Hypothalamus (tissue), 51 donors: Measurements from ENCODE around the gene GDAP2.

Experiments
- DNase-seq, 51 donors: peaks; one replicate each; lab custom pipeline; 2025; lab: John Stamatoyannopoulos, UW

Gene GDAP2

GRCh38 chr1:117843791-117844190 lies 85.6 kb downstream of the GDAP2 start:
- DNase-seq = no peak

DNA sequence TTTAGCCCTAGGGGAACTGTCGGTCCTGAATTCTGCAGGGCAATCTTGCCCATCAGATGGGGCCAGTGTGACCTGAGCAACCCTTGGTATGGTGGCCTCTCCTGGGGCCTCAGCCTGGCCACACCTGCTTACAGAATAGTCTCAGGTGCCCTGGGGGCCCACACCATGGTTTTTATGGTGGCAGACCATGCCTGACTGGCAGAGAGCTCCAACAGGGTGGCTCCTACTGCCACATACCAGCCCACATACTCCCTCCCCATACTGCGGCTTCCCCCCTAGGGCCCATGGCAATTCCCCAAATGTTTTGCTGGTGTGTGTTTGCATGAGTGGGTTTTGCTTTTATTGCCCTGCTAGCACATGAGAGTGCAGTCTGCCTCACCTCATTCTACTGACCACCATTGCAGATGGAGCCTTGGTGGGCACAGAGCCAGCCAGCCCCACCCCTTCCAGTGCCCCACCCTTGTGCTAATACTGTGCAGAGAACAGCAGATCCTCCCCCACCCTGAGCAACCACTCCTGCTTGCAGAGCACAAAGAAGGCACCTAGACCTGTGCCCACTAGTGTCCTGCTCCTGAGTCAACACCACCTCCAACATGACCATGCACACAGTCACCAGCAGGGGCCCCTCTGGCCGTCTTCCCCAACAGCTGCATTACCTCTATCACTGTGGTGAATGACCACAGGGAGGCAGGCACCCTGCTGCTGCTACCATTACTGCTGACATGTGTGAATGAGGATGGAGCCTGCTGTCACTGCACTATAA lies 86.8 kb downstream of the GDAP2 start:
- no peak for DNase-seq

- no peak for DNase-seq
Measured at GRCh38 chr1:117841117-117841650, 88.2 kb downstream of the GDAP2 start.

DNA sequence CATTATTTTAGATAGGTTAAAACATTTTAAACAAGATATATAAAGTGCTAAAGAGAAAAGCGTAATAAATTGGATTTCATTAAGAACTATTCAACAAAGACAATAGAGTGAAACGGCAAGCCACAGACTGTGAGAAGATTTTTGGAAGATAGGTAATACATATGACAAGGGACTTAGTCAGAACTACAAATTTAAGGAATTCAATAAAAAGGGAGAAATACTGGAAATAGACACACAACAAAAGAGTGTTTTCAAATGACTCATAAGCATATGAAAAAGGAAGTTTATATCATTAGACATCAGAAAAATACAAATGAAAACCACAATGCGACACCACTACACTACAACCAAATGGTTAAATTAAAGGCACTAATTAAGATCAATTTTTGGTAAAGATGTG lies 90.5 kb downstream of the GDAP2 start:
- DNase-seq = no peak

- DNase-seq = no peak
Measured at GRCh38 chr1:117836069-117836468, 93.4 kb downstream of the GDAP2 start.

- DNase-seq = no peak
Measured at GRCh38 chr1:117834416-117834815, 95.0 kb downstream of the GDAP2 start.

- no peak for DNase-seq
Measured at GRCh38 chr1:117832453-117832852, 97.0 kb downstream of the GDAP2 start.

DNA sequence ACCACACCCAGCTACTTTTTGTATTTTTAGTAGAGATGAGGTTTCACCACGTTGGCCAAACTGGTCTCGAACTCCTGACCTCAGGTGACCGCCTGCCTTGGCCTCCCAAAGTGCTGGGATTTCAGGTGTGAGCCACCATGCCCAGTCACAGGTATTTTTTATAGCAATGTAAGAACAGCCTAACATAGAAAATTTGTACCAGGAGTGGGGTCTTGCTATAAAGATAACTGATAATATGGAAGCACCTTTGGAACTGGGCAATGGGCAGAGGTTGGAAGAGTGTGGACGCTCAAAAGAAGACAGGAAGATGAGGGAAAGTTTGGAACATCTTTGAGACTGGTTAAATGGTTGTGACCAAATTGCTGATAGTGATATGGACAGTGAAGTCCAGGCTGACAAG lies 99.2 kb downstream of the GDAP2 start:
- no peak for DNase-seq

DNA sequence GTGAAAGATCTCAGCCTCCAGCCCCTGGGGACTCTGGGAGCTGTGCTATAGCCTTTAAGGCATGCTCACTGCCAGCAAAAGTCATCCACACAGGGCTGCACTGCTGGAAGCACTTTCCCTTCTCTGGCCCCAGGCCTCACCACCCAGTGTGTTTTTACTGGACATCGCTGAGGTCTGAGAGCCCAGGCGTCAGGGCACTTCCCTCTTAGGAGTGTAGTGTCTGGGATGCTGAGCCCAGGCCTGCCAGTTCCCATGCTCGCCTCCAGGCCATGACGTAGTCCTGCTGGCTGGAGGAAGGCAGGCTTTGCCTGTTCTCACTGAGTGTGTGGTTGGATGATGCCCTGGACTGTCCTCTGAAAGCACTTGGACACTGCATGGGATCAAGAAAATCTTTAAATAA lies 101.2 kb downstream of the GDAP2 start:
- DNase-seq = no peak

DNA sequence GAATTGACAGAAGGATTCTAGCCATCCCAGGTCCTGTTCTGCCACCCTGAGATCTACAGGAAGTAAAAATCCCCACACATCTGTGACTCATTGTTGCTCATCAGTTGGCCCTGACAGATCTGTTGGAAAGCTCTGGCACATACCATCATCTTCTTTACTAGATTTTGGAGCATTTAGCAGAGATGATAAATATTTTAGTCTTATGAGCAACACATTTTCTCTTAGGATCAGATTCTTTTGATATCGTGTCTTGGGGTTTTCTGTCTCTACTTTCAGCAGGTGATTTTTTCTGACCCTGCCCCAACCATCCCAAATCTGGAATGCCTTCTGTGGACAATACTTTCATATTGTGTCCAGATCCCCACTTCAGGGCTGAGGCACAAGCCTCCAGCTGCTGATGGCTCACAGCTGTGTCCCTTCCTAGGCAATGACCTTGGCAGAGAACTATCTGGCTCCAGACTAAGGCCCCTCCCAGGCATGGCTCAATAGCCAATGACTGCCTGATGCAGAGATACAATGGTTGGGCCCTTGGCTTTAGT lies 102.8 kb downstream of the GDAP2 start:
- DNase-seq = peak in 1 of 51 donors; percentile 4

GRCh38 chr1:117826119-117826518 lies 103.3 kb downstream of the GDAP2 start:
- no peak for DNase-seq

DNA sequence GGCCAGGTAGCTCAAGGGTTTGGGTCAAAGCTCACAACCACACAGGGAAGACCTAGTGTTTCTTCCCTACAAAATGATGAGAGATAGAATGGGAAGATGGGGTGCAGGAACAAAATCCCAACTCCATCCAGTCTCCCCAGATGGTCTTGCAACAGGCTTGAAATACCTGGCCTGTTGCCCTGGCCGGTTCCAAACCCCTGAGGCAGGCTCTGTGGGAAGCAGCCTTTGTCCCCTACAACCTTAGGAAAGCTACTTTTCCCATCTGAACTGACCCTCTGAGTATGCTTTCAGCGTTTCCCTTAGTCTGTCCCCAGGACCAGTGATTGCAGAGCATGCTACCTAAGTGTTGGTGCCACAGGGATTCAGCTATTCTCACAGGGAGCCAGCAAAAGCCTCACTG lies 104.0 kb downstream of the GDAP2 start:
- no peak for DNase-seq

- no peak for DNase-seq
Measured at GRCh38 chr1:117824616-117825015, 104.8 kb downstream of the GDAP2 start.

GRCh38 chr1:117821774-117822482 lies 107.5 kb downstream of the GDAP2 start:
- DNase-seq = peak in 1 of 51 donors; percentile 1

DNA sequence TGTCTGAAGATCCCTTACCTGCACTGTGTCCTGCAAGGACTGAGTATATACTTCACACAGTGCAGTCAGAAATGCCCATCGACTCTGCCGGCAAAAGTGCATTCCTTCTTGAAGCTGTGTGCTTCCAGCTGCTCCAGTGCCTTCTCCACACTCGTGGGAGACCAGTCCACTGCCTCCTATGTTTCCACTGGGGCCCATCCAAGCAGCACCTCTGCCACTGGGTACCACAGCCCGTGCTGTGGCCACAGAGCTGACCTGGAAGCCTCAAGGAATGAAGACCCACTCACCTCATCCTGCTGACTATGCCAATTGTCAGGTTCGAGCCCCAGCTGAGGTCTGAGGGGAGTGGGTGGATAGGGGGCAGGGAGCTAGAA lies 108.1 kb downstream of the GDAP2 start:
- no peak for DNase-seq

DNA sequence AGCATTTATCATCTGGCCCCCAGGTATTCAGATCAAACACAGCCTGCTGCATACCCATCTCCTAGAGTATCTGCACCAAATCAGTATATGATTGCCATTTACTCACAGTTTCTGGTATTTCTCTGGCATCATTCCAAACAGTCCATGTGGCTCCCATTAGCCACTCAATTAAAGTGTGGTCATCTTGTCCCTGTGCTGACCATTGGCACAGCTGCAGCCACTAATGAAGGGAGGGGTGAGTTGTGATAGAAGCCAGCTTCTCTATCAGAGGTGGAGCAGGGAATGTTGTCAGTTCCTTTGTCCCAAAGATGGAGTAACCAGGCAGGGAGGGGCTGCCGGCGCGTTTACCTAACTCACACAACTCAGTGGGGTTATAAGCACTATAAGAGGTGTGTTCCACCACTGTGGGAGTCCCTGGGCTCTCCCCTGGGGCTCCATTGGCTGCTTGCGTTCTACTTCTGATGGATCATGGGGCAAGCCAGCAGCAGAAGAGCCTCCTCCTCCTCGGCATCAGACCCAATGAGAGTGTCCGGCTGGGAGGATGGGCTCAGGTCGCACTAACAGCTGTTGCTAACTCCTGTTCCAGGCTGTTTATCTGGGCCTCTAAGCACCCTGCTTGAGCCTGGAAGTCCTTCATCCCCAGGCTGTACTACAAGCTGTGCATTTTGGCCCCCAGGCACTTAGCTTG lies 108.6 kb downstream of the GDAP2 start:
- no peak for DNase-seq

DNA sequence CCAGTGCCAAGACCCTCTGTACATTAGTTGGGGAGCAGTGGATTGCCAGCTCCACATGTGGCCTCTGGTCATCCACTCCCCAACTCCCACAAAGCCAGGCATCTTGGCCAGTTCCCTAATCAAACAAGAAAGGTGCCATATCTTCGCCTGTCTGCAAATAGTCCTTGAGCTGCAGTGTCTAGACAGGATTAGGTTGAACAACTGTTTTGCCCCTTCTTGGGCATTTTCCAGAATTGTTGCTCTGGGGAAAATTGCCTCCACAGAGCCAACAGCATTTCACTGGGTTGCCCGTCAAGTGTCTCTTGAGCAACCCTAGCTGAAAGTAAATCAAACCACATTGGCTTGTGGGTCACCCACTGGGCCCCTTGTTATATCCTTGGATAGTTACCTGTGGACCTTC lies 109.3 kb downstream of the GDAP2 start:
- DNase-seq = no peak

DNA sequence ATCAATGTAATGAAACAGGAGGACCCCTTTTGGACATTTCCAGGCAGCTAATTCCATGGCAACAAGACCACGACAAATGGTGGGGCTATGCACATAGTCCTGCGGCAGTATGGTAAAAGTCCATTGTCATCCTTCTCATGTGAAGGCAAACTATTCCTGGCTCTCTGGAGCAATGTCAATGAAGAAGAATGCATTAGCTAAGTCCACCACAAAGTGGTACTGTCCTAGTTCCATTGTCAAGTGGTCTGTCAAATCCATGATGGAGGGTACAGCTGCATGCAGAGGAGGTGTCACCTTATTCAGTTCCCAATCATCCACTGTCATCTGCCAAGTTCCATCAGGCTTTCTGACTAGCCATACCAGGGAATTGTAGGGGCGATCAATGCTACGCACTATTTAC lies 110.1 kb downstream of the GDAP2 start:
- DNase-seq = no peak

DNA sequence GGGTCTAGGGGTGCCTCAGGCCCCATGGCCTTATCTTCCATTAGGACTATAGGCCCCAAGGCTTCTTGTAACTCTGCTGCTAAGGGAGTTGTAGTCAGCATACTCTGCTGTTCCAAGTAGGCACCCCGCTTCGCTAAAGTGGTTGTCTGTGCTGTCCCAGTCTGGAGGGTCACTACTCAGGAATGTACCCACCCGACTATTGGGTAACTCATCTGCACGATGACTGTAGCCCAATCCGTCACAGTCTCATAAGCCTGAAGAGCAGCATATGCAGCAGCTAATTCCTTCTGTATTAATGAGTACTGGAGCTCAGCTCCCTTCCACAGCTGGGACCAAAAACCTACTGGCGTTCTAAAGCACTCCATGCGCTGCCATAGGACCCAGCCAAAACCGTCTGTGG lies 111.0 kb downstream of the GDAP2 start:
- no peak for DNase-seq

GRCh38 chr1:117817629-117818028 lies 111.8 kb downstream of the GDAP2 start:
- DNase-seq = no peak

DNA sequence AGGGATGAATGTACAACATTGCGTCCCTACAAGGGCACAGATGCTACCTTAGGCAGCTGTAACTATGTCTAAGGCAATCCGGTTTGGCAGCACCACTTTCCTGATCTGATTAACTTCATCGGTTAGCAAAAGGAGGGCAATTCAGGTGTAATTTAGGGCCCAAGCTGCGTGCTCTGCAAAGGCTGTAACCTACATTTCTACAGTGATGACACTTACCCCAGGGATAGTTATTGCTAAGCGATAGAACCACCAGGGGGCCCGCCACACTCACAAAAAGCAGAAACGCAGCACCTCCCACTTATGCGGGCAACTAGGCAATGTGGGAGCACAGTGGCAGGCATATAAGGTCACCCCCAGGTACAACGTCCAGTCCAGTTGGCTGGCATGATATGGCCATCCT lies 113.5 kb downstream of the GDAP2 start:
- DNase-seq = no peak
